Ammon's horn (tissue), 1 donor: ENCODE data around the gene PCNX4.

Experiments used
- DNase-seq: peaks from one replicate; pipeline ENCODE4 v3.0.0-alpha.2; 2016; ENCODE audit warnings: low spot score

Gene PCNX4

GRCh38 chr14:60206249-60206670 is 114.5 kb downstream of the PCNX4 start:
- no peak for DNase-seq

DNA sequence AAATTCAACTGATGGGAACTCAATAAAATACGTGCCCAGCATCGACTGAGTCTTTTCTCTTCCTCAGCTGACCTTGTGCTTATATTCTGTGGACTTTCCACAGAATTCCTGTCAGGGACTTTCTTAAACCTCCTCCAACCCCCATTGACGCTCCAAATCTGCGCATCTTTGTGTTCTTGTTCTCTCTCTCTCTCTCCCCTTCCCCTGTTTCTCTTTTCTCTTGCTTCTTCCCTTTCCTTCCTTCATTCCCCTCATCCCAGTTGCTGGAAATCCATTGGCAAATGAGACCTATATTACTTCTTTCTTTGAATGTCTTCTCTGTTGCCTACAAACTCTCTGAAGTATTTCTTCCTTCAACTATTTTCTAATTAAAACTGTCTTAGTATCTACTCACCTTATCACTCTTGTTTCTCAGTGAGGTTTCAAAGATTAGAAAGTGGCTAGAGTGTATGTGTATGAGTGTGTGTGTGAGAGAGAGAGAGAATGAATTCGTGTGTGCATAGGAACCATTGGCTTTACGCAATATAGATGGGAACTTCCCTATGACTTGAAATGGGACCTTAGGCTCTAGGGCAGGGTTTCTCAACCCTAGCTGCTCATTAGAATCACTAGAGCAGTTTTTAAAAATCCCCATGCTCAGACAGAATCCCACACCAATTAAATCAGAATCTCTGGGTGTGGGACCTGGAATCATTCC is 115.3 kb downstream of the PCNX4 start:
- no peak for DNase-seq

- no peak for DNase-seq
These were observed 119.0 kb downstream of the PCNX4 start for GRCh38 chr14:60210703-60211102.

DNA sequence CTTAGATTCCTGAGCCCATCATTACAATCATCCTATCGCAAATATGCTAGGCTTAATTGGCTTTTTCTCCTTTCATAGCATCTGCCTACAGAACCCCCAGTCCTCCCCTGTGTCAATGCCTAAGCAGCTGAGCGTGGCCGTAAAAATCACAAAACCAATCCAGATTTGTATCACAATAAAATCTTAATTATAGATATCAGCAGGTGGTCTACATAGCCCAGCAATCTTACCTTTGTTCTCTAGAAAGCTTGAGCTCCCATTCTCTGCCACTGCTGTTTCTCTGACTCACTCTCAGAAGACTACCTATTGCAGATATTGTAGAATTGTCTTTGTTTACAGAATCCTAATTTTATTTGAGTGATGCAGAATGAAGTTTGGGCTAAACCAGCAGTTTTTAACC is 119.4 kb downstream of the PCNX4 start:
- DNase-seq, result no peak

GRCh38 chr14:60212503-60213371 is 121.0 kb downstream of the PCNX4 start:
- no peak for DNase-seq

DNA sequence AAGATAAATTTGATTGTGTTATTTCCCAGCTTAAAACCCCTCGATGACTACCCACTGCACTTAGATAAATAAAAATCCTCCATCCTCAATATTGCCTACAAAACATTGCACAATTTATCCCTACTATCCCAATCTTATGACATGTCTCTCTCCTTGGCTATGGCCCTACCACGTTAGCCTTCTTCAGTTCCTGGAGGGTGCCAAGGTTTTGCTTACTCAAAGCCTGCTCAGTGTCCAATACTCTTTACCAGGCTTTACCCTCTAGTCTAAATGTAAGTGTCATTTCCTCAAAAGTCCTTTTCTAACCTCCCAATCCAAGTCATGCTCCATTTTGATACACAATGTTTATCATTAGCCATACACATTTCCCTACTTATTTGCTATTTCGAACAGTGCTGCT is 122.3 kb downstream of the PCNX4 start:
- no peak for DNase-seq

GRCh38 chr14:60214415-60215126 is 122.8 kb downstream of the PCNX4 start:
- DNase-seq, result no peak

- DNase-seq, result no peak
These were observed 123.4 kb downstream of the PCNX4 start for GRCh38 chr14:60215127-60215444.

- no peak for DNase-seq
These were observed 124.0 kb downstream of the PCNX4 start for GRCh38 chr14:60215520-60216420.

DNA sequence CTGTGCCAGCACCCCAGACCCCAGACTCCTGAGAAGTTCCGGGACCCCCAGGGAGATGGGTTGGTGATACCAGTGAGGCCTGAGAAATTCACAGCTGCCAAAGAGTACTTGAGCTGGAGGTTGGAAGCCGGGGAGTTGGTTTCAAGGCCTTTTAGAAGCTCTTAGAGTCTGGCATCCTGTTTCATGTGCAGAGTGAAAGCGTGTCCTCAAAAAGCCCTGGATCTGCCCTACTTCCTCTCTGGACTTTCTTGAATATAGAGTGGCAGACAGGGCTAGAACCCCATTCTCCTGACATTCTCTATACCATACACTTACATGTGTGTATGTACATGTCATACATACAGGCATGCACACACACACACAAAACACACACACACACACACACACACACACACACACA is 126.0 kb downstream of the PCNX4 start:
- DNase-seq, result peak; percentile 8
